ENCODE measurements around the gene CRADD.

The CRADD gene

DNA sequence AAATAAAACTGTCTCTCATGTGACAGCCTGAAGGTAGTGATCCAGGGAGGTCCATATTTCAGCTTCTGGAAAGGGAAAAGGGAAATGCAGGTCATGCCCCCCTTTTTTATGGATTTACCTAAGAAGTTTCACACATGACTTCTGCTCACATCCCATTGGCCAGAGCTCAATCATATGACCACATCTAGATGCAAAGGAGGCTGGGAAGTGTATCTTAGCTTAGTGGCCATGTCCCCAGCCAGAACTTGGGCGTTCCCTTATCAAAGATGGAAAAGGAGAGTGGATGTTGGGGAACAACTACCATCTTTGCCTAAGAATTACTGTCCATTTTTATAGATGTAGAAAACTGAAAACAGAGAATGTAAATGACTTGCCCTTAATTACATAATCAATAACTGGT lies 26.5 kb upstream of the CRADD start:
- H3K4me1 ChIP-seq (ENCODE audit: control insufficient read depth, insufficient read depth, low read length, poor library complexity, severe bottlenecking), result no peaks in the 10 kb centered on the region
- H3K27me3 ChIP-seq (replicated peaks; ENCODE audit: control insufficient read depth, insufficient read depth, low read length, poor library complexity, severe bottlenecking), result no peaks in the 10 kb centered on the region
- H3K4me3 ChIP-seq (ENCODE audit: insufficient read depth, low read depth, low read length, poor library complexity, severe bottlenecking), result no peak overlapping the region
- H3K36me3 ChIP-seq (ENCODE audit: control insufficient read depth, insufficient read depth, low read length), result no peaks in the 10 kb centered on the region
- no peaks in the 10 kb centered on the region for H3K9me3 ChIP-seq (ENCODE audit: control insufficient read depth, low read length)
- no peak overlapping the region for H3K27ac ChIP-seq (ENCODE audit: insufficient read depth, low read length, poor library complexity, severe bottlenecking)
- no peak for DNase-seq

DNA sequence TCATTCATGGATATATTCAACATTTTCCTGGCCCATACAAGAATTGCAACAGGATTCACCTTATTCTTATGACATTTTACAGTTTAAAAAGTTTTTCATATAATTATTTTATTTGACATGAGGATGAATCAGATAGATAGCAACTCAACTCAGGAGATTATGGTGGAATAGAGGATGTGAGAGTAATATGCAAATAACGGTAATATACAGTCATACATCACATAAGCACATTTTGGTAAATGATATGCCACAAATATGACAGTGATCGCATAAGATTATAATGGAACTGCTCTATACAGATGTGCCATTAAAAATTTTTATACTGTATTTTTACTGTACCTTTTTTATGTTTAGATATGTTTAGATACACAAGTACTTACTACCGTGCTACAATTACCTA lies 24.1 kb upstream of the CRADD start:
- Histone ChIP-seq H3K27ac (ENCODE audit: insufficient read depth, low read length, poor library complexity, severe bottlenecking) (no peak overlapping the region), H3K4me3 (ENCODE audit: insufficient read depth, low read depth, low read length, poor library complexity, severe bottlenecking) (no peak overlapping the region), H3K4me1 (ENCODE audit: control insufficient read depth, insufficient read depth, low read length, poor library complexity, severe bottlenecking) (no peaks in the 10 kb centered on the region), H3K36me3 (ENCODE audit: control insufficient read depth, insufficient read depth, low read length) (no peaks in the 10 kb centered on the region), H3K9me3 (ENCODE audit: control insufficient read depth, low read length) (no peaks in the 10 kb centered on the region), H3K27me3 (replicated peaks; ENCODE audit: control insufficient read depth, insufficient read depth, low read length, poor library complexity, severe bottlenecking) (no peaks in the 10 kb centered on the region)
- DNase-seq, result no peak

DNA sequence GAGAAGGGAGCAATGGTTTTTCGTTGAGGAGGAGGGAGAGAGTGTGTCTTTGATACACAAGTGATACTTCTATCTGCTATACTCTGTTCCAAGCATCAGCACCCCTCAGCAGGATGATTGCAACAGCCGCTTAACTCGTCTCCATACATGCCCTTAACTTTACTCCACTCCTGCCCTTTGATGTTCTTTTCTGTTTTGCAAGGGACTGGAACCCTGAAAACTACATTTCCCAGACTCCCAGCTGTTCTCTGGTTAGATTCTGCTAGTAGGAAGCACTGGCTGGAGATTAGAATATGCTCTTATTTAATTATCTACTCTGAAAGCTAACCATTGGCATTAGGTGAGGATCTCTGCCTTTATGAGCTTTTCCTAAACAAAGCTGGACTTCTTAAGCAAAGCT lies 23.5 kb upstream of the CRADD start:
- DNase-seq, result no peak
- no peak overlapping the region for H3K27ac ChIP-seq (ENCODE audit: insufficient read depth, low read length, poor library complexity, severe bottlenecking)
- H3K4me1 ChIP-seq (ENCODE audit: control insufficient read depth, insufficient read depth, low read length, poor library complexity, severe bottlenecking), result no peaks in the 10 kb centered on the region
- no peaks in the 10 kb centered on the region for H3K27me3 ChIP-seq (replicated peaks; ENCODE audit: control insufficient read depth, insufficient read depth, low read length, poor library complexity, severe bottlenecking)
- no peak overlapping the region for H3K4me3 ChIP-seq (ENCODE audit: insufficient read depth, low read depth, low read length, poor library complexity, severe bottlenecking)
- H3K9me3 ChIP-seq (ENCODE audit: control insufficient read depth, low read length), result no peaks in the 10 kb centered on the region
- H3K36me3 ChIP-seq (ENCODE audit: control insufficient read depth, insufficient read depth, low read length), result no peaks in the 10 kb centered on the region

DNA sequence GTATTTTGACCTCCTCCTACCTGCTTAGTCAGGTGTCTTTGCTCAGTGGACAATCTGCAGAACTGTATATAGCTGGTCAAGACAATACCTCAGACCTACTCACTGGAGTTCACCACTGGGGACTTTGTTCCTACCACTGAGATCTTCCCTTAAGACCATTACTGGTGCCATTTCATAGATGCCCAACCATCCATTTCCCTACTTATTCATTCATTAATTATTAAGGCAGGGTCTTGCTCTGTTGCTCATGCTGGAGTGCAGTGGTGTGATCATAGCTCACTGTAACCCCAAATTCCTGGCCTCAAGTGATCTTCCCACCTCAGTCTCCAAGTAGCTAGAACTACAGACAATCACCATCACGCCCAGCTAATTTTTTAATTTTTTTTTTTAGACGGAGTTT lies 22.8 kb upstream of the CRADD start:
- Histone ChIP-seq H3K9me3 (ENCODE audit: control insufficient read depth, low read length) (no peaks in the 10 kb centered on the region), H3K27me3 (replicated peaks; ENCODE audit: control insufficient read depth, insufficient read depth, low read length, poor library complexity, severe bottlenecking) (no peaks in the 10 kb centered on the region), H3K4me1 (ENCODE audit: control insufficient read depth, insufficient read depth, low read length, poor library complexity, severe bottlenecking) (no peaks in the 10 kb centered on the region), H3K36me3 (ENCODE audit: control insufficient read depth, insufficient read depth, low read length) (no peaks in the 10 kb centered on the region), H3K27ac (ENCODE audit: insufficient read depth, low read length, poor library complexity, severe bottlenecking) (no peak overlapping the region), H3K4me3 (ENCODE audit: insufficient read depth, low read depth, low read length, poor library complexity, severe bottlenecking) (no peak overlapping the region)
- DNase-seq, result no peak

DNA sequence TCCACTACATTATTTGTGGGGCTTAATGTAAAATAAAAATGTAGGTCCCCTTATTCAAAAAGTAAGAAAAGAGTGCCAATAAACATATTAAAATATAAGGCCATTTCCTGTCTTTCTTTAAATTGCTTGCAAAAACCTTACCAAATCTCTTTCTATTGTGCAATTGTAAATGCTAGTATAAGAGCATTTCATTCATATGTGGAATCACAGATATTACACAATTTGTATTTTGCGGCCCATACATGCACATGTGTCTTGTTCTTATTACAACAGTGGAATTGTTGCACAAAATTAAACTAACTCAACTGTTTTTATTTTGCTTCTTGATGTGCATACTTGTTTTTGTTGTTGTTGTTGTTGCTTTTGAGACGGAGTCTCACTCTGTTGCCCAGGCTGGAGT lies 20.1 kb upstream of the CRADD start:
- Histone ChIP-seq H3K4me3 (ENCODE audit: insufficient read depth, low read depth, low read length, poor library complexity, severe bottlenecking) (no peak overlapping the region), H3K9me3 (ENCODE audit: control insufficient read depth, low read length) (no peaks in the 10 kb centered on the region), H3K4me1 (ENCODE audit: control insufficient read depth, insufficient read depth, low read length, poor library complexity, severe bottlenecking) (no peaks in the 10 kb centered on the region), H3K27me3 (replicated peaks; ENCODE audit: control insufficient read depth, insufficient read depth, low read length, poor library complexity, severe bottlenecking) (no peaks in the 10 kb centered on the region), H3K36me3 (ENCODE audit: control insufficient read depth, insufficient read depth, low read length) (no peaks in the 10 kb centered on the region), H3K27ac (ENCODE audit: insufficient read depth, low read length, poor library complexity, severe bottlenecking) (no peak overlapping the region)
- DNase-seq, result no peak

DNA sequence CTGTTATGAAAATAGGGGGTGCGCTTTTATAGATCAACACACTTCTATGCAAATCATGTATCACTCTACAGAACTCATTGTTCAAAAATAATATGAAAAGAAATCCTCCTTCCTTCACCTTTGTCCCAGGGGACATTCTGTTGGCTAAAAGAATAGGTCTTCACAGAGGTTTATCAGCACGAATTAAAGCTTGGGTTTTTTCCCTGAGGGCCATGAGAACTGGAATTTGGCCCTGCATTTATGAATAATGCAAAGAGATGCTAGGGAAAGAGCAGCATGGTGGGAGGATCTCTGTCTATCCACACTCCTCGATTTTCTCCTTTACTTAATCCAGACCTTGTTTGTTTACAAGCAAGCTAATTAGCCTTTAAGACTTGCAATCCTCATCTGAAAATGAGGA lies 16.2 kb upstream of the CRADD start:
- no peaks in the 10 kb centered on the region for H3K4me1 ChIP-seq (ENCODE audit: control insufficient read depth, insufficient read depth, low read length, poor library complexity, severe bottlenecking)
- no peak for DNase-seq
- H3K27me3 ChIP-seq (replicated peaks; ENCODE audit: control insufficient read depth, insufficient read depth, low read length, poor library complexity, severe bottlenecking), result no peaks in the 10 kb centered on the region
- no peaks in the 10 kb centered on the region for H3K36me3 ChIP-seq (ENCODE audit: control insufficient read depth, insufficient read depth, low read length)
- H3K27ac ChIP-seq (ENCODE audit: insufficient read depth, low read length, poor library complexity, severe bottlenecking), result no peak overlapping the region
- no peaks in the 10 kb centered on the region for H3K9me3 ChIP-seq (ENCODE audit: control insufficient read depth, low read length)
- H3K4me3 ChIP-seq (ENCODE audit: insufficient read depth, low read depth, low read length, poor library complexity, severe bottlenecking), result no peak overlapping the region

DNA sequence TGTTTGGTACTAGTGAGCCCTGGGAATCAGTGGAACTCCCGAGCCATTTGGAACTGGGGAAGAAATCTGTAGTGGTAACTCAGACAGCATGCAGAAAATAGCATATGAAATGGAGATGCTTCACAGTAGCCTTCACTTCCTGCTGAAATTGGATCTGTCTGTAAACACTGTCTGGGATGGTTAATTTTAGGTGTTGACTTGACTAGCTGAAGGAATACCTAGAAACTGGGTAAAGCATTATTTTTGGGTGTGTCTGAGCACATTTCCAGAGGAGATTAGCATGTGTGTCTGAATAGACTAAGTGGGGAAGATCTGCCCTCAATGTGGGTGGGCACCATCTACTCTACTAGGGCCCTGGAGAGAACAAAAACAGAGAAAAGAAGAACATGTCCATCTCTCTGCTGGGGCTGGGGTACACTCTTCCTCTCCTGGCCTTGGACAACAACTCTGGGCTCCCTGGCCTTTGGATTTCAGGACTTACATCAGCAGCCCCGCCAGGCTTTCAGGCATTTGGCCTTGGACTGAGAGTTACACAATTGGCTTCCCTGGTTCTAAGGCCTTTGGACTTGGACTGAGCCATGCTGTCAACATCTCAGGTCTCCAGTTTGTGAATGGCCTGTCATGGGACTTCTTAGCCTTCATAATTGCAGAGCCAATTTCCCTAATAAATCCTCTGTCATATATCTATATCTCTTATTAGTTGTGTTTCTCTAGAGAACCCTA lies 14.0 kb upstream of the CRADD start:
- no peak for DNase-seq
- no peaks in the 10 kb centered on the region for H3K36me3 ChIP-seq (ENCODE audit: control insufficient read depth, insufficient read depth, low read length)
- H3K27ac ChIP-seq (ENCODE audit: insufficient read depth, low read length, poor library complexity, severe bottlenecking), result no peak overlapping the region
- H3K4me3 ChIP-seq (ENCODE audit: insufficient read depth, low read depth, low read length, poor library complexity, severe bottlenecking), result no peak overlapping the region
- no peaks in the 10 kb centered on the region for H3K9me3 ChIP-seq (ENCODE audit: control insufficient read depth, low read length)
- H3K4me1 ChIP-seq (ENCODE audit: control insufficient read depth, insufficient read depth, low read length, poor library complexity, severe bottlenecking), result no peaks in the 10 kb centered on the region
- no peaks in the 10 kb centered on the region for H3K27me3 ChIP-seq (replicated peaks; ENCODE audit: control insufficient read depth, insufficient read depth, low read length, poor library complexity, severe bottlenecking)

DNA sequence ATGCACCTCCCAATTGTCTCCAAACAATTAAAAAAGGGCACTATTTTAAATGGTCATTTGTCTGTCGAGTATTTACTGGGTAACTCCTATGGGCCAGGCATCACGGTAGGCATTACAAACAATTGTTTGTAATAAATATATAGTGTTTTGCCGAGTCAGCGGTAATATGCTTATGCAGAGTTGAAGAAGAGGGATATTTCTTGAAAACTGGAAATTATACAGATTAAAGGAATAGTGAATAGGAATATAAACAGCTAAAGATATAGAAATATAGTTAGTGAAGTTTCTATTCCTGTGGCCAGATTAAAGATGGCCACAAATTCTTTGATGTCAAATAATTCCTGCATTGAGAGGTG lies 13.5 kb upstream of the CRADD start:
- H3K27ac ChIP-seq (ENCODE audit: insufficient read depth, low read length, poor library complexity, severe bottlenecking), result no peak overlapping the region
- no peaks in the 10 kb centered on the region for H3K4me1 ChIP-seq (ENCODE audit: control insufficient read depth, insufficient read depth, low read length, poor library complexity, severe bottlenecking)
- H3K27me3 ChIP-seq (replicated peaks; ENCODE audit: control insufficient read depth, insufficient read depth, low read length, poor library complexity, severe bottlenecking), result no peaks in the 10 kb centered on the region
- DNase-seq, result no peak
- no peaks in the 10 kb centered on the region for H3K9me3 ChIP-seq (ENCODE audit: control insufficient read depth, low read length)
- H3K4me3 ChIP-seq (ENCODE audit: insufficient read depth, low read depth, low read length, poor library complexity, severe bottlenecking), result no peak overlapping the region
- H3K36me3 ChIP-seq (ENCODE audit: control insufficient read depth, insufficient read depth, low read length), result no peaks in the 10 kb centered on the region

DNA sequence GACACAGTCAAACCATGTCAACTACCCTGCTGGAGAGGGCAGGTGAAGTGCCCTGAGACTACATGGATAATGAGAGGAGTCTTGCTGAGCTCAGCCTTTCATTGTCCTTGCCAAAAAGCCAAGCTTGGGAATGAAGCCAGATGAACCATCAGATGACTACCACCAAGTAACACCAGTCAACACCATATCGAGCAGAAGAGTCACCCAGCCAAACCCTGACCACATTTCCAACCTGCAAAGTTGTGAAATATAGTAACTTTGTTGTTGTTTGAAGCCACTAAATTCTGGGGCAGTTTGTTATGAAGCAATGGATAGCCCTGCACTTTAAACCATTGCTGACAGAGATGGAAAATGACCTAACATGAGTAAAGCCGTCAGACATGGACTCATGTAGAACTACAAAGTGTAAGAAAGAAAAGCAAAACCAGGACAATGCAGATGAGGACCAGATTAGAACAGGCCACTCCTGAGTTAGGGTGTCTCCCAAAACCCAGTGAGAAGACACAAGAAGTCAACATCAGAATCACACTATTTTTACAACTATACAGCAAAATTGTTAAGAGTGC lies 12.5 kb upstream of the CRADD start:
- no peaks in the 10 kb centered on the region for H3K36me3 ChIP-seq (ENCODE audit: control insufficient read depth, insufficient read depth, low read length)
- H3K9me3 ChIP-seq (ENCODE audit: control insufficient read depth, low read length), result no peaks in the 10 kb centered on the region
- H3K4me3 ChIP-seq (ENCODE audit: insufficient read depth, low read depth, low read length, poor library complexity, severe bottlenecking), result no peak overlapping the region
- no peaks in the 10 kb centered on the region for H3K4me1 ChIP-seq (ENCODE audit: control insufficient read depth, insufficient read depth, low read length, poor library complexity, severe bottlenecking)
- DNase-seq, result no peak
- H3K27ac ChIP-seq (ENCODE audit: insufficient read depth, low read length, poor library complexity, severe bottlenecking), result no peak overlapping the region
- no peaks in the 10 kb centered on the region for H3K27me3 ChIP-seq (replicated peaks; ENCODE audit: control insufficient read depth, insufficient read depth, low read length, poor library complexity, severe bottlenecking)

DNA sequence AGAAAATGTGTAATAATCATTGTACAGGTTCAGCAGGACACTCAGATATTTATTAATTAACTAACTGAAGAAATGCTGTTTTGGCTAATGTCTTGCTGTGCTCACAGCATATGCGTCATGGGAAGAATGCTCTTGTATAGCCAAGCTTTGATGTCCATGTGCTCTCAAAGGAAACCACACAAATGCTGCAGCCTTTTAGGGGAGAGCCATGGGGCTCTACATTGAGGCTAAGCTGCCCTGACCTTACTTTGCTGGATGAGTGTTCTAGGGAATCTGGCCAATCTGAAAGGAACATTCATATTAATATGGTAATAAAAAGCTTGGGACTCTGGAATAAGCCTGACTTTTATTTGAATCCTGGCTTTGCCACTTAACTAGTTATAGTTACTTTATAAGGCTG lies 9.5 kb upstream of the CRADD start:
- DNase-seq, result no peak
- Histone ChIP-seq H3K27ac (ENCODE audit: insufficient read depth, low read length, poor library complexity, severe bottlenecking) (no peak overlapping the region), H3K4me3 (ENCODE audit: insufficient read depth, low read depth, low read length, poor library complexity, severe bottlenecking) (no peak overlapping the region), H3K9me3 (ENCODE audit: control insufficient read depth, low read length) (no peaks in the 10 kb centered on the region), H3K36me3 (ENCODE audit: control insufficient read depth, insufficient read depth, low read length) (no peaks in the 10 kb centered on the region), H3K4me1 (ENCODE audit: control insufficient read depth, insufficient read depth, low read length, poor library complexity, severe bottlenecking) (no peaks in the 10 kb centered on the region), H3K27me3 (replicated peaks; ENCODE audit: control insufficient read depth, insufficient read depth, low read length, poor library complexity, severe bottlenecking) (no peaks in the 10 kb centered on the region)
